HG03565 (cell line): ENCODE results near the gene ZNF512B.
"Not testable (repeated sequence)": the region's sequence is repeated elsewhere in the genome, so short reads cannot be mapped to it uniquely, and the experiment has no call there.

Experiments used
- ATAC-seq: cut with Tn5 transposase; IDR thresholded peaks from one replicate; pipeline ENCODE4 v1.9.1; 2021; ENCODE audit warnings: mild to moderate bottlenecking, moderate library complexity; ENCODE audit not compliant: unreplicated experiment

The ZNF512B gene

DNA sequence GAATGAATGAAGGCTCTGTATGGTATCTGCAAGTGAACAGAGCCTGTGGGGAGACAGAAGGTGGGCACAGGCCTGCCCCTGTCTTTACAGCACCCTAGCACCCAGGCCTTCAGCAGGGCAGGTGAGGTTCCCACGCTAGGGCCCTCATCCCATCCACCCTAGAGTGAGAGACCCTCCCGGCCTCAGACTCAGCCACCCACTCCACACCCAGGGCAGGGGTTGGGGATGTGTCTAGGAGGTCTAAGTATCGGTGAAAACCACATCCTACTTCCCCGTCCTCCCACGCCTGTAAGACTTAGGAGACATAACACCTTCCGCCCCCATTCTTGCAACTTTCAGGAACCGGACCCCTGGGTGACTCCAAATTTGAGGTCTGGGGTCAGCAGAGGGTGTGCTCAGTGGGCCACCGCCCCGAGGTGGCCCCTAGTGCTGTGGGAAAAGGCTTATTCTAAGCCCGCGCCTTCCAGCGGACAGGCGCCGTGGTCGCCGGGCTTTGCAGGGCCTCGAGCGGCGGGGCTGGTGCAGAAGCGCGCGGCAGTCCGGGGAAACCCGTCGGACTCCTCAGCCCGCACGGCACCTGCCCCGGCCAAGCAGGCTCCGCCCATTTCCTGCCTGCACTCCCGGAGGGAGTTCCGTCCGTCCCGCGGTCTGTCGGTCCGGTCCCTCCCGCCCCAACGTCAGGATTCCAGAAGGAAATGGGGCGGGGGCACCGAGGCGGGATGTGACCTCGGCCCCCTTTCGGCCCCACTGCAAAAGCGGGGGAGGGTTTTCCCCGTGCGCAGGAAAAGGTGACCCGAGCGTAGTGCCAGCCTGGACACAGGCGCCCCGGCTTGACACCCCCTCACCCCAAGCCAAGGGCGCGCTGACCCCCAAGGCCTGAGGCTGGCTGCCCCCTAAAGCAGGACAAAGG, 8.8 kb upstream of the ZNF512B start:
- no peak for ATAC-seq

DNA sequence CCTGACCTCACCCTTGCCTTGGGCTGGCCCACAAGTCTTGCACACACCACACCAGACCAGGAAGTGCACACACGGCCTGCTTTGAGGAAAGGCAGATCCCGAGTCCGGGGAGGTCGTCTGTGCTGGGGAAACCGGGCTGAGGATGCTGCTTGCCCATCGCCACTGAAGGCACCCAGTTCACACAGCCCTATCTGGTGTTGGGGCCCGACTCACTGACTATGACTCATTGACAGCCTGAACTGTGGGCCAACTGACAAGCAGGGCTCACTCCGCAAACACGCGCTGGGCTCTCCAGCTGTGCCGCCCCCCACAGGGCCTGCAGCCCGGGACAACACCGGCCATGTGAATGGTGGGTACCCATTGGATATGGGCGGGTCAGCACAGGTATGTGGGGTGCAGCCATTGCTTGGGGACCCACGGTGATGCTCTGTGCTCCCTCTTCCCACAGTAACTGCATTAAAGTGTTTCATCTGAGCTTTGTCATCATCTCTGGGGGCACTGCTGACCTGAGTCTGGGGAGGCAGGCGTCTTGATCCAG, 8.1 kb upstream of the ZNF512B start:
- ATAC-seq: no peak

DNA sequence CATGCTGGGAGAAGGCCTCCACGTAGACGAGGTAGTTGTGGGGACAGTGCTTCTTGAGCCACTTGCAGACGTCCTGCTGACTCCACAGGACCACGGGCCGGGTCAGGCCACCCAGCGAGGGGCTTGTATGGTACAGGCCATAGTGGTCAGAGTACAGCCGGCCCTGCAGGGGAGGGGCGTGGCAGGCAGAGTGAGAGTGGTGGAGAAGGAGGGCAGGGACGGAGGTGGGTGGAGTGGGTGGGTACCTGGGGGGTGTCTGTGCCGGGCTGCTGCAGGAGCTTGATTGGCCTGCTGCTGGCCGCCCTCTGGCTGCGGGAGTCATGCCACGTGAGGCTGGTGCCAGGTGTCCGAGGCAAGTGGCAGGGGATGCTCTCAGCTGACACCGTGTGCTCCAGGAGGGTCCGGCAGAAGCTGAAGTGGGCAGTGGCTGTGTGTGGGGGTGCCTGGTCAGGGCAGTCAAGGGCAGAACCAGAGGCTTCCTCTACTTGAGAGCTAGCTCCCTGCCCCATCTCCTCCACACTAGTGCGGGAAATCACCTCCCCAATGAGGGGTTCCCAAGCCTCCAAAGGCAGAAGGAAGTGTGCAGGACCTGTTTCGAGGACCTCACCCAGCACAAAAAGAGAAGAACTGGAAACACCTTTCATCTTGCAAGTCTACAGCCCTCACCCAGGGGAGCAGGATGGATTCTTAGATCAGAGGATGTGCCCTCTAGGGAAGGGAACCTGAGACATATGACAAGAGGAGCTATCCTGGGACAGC, 7.4 kb upstream of the ZNF512B start:
- no peak for ATAC-seq

DNA sequence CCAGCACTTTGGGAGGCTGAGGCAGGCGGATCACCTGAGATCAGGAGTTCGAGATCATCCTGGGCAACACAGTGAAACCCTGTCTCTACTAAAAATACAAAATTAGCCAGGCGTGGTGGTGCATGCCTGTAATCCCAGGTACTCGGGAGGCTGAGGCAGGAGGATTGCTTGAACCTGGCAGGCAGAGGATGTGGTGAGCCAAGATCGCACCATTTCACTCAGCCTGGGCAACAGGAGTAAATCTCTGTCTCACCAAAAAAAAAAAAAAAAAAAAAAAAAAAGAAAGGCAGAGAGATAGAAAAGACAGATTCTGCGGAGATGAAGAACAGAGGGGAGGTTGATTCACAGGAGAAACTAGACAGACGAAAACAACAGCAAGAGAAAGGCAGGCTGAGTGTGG, 6.8 kb upstream of the ZNF512B start:
- not testable (repeated sequence) for ATAC-seq

DNA sequence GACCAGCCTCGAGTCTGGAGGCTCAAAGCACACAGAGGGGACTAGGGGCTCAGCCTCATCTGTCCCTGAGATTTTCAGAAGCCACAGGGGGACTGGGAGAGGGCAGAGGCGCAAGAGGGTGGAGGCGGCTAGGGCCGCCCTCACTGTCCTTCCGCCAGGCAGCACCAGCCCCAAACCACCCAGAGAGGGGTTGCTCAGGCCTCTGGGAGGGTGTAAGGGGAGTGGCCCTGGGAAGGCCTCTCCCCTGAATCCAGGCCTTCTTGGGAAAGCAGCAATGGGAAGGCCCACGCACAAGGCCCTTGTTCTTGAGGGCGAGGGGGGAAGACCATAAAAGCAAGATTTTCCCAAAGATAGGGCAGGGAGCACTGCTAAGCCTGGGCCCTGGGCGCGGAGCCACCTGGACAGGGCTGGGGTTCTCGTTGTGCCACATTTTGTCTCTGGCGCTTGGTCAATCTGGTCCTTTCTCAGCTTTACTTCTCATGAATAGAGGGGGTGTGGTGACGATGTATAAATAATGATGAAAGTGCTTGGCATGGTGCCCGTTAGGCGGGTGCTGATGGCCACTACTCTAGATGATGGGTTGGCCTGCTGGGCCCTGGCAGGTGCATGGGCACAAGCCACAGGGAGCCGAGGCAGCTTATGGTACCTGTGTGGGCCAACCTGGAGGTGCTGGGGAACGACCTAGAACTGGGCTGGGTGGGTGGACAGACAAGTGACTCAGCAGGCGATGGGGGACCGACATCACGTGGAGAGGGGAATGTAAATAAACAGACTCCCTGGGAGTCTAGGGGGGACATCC, 4.9 kb upstream of the ZNF512B start:
- no peak for ATAC-seq

DNA sequence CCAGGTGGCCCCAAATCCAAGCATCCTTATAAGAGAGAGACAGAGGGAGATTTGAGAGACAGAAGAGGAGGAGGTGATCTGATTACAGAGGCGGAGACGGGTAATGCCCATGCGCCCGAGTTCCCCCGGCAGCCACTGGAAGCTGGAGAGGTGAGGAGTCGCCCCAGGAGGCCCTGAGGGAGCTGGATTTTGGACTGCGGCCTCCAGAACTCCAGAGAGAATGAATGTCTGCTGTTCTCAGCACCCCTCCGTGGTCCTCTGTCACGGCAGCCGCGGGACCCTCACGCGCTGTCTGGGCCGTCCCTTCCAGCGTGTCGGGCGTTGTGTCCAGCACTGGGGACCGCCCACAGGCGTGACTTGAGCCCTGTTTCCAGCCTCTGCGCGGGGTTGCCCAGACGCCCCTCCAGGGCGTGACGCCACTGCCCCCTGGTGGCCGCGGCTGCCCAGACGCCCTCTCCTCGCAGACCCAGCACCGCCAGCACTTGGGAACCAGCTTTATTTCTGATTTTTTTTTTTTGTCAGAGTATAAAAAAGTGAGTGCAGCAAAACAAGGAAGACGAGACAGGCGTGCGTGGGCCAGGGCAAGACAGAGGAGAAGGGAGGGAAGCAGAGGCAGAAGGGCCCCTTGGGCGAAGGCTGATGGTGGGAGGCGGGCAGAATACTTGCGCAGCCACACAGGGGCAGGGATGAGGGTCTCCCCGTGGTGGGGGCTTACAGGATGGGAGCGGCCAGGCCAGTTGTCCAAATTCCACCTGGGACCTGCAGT, 4.1 kb upstream of the ZNF512B start:
- no peak for ATAC-seq

DNA sequence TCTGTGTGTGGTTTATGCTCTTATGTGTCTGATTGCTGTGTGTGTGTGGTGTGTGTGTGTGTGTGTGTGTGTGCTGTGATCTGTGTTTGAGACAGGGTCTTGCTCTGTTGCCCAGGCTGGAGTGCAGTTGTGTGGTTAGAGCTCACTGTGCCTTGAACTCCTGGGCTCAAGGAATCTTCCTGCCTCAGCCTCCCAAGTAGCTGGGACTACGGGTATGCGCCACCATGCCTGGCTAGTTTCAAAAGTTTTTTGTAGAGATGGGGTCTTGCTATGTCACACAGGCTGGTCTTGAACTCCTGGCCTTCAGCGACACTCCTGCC, 3.4 kb upstream of the ZNF512B start:
- no peak for ATAC-seq

DNA sequence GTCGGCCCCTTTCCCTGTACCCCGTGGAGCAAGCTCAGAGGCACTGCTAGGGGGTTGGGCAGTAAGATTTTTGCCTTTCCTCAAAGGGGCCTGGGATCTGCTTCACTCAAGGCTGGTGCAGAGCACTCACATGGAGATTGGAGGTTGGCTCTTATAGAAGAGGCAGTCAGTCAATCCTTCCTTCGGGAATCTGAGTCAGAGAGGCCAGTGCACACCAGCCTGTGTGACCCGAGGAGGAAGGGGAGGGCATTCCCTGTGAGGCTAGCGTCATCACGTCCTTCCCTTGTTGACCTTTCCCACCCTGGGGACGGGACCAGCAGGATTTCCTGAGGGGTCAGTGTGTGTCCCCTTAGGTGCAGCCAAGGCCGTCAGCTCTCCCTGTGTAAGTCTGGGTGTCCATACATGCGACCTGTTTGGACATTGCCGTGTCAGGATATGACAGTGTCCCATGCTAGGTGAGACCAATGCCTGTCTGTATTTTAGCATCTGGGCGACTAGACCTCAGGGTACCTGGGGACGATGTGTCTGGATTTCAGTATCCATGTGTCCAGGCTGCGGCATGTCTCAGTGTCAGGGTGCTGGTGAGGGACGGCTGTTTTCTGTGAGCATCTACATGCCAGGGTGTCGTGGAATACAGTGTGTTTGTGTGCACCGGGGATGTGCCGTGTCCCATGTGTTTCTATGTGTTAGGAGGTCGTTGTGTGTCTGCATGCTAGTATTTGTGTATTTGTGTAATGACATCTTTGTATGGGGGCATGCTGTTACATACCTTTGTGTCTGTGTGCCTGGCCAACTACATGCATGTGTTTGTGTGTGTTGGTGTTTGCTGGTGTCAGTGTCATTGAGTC, 2.8 kb upstream of the ZNF512B start:
- no peak for ATAC-seq

DNA sequence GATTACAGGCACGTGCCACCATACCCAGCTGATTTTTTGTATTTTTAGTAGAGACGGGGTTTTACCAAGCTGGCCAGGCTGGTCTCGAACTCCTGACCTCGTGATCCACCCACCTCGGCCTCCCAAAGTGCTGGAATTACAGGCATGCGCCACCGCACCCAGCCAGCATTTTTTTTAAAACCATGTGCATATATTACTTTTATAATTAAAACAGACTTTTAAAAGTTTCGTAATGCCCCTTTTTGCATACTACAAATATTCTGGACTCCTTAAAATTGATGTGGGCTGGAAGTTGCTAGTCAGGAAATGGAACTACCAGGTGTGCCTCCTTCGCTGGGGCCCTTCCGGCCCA, 2.2 kb upstream of the ZNF512B start:
- not testable (repeated sequence) for ATAC-seq

DNA sequence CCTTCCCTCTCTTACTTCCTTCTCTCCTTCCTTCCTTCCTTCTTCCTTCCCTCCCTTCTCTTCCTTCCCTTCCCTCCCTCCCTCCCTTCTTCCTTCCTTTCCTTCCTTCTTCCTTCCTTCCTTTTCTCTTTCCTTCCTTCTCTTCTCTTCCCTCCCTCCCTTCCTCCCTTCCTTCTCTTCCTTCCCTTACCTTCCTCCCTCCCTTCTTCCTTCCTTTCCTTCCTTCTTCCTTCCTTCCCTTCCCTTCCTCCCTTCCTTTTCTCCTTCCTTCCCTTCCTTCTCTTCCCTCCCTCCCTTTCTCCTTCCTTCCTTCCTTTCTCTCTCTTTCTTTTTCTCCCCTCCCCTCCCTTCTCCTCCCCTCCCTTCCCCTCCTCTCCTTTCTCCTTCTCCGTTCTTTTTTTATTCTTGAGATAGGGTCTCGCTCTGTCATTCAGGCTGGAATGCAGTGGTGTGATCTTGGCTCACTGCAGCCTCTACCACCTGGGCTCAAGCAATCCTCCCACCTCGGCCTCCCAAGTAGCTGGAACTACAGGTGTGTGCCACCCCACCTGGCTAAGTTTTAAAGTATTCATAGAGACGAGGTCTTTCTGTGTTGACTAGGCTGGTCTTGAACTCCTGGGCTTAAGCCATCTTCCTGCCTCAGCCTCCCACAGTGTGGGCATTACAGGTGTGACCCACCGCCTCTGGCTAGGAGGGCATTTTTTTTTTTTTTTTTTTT, 1.1 kb upstream of the ZNF512B start:
- no peak for ATAC-seq

DNA sequence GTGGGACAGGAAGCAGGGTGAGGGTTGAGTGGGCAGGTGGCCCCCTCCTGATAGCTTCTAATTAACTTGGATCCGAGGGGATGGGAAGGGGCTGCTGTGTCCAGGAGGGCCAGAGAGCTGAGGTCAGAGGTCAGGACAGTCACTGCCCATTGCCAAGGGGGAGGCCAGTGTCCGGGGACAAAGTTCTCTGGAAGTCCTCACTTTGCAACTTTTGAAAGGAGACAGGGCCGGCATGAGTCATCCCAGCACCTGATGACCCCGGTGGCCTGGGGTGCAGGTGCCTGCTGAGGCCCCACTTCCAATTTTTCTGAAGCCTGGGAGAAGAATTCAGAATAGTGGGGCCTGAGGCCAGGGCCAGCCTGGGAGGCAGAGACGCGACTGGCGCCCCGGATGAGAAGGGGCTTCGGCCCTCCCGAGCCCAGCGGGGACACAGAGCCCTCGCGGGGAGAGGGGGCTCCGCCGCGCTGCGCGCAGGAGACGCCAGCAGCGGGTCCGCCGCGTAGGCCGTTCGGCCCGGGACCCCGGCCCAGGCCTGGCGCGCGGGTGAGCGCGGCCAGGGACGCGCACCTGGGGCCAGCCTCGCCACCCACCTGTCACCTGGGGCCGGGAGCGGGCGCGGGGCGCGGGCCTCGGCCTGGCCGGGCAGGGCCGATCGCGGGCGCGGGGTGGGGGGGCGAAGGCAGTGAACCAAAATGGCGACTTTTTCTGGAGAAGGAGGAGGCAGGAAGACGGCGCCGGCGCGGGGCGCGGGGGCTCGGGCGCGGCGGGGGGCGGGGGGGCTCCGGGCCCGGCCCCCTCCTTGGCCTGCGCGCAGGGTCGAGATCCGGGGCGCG, 586 bp downstream of the ZNF512B start:
- ATAC-seq: no peak

DNA sequence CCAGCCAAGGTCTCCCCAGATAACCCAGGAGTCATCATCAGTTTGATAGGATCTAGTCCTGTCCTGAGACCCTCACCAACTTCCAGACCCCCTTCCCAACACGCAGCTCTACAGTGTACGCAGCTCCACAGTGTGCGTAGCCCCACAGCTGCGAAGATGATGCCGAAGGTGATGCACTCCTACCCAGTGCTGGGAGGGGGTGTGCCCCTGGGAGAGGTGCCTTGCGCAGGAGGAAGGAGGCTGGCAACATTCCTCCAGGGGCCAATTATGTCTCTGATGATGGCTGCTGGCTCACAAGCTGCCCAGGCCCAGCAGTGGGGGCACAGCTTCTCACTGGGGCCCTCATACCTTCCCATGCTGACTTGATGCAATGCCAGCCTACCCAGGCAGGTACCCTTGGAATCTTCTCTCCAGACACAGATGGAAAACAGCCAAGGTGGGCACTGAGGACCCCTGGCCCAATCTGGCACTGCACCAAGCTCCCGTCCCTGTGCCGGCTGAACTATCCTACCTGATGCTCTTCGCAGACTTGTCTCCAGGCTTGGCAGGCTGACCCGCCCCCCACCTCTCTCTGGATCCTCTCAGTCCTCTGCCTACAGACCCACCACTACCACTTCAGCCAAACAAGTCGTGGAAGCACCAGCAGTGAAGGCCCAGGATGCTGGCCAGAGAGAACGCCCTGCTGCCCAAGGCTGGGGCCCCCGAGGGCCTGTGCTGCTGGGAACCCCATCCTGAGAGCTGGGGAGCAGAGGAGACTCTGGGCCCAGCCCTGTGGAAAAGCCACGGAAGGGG, 1.4 kb downstream of the ZNF512B start:
- ATAC-seq: no peak

DNA sequence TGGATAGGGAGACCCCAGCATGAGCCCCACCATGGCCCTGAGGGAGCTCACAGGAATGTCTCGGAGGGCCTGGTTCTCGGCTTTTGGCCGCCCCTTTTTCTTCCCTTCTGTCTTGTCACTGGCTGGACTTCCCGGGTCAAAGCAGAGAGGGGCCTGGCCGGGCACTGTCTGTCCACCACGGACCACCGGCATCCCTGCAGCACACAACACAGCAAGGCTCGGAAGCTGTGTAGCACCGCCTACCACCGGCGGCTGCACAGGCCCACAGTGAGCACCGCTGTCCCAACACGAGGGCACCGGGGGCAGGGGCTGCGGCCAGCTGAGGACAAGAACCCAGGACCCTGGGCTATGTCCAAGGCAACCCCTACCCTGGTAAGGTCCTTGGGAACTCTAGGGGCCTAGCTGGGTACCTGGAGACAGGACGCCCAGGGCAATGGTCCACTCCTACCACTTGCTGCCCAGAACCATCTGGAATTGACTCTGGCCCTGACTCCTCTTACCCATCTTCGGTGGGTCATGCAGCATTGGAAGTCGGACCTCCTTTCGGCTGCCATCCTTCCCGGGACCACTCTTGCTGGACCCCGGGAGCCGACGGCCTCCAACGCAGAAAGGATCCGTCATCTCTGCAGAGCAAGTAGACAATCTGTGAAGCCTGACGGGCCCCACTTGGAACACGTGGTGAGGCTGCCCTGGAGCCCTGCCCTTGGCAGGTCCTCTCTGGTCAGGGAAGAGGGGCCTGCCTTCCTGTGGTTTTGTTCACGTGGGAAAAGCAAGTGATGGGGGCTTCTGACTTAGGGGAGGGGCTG, 2.2 kb downstream of the ZNF512B start:
- ATAC-seq: no peak

DNA sequence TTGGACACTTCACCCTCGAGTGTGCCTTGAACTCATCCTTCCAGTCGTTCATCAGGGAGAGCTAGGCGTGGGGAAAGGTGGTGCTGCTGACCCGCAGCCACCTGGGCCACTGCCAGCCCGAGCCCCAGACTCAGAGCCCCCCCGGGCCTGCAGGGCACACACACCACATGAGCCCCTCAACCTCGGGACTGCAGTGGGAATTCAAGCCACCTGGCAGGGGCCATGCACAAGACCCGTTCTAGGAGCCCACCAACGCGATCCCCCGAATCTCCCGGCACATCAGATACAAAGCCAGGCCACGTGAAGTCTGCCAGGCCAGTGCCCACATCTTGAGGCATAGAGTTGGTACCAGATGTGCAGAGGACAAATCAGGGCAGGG, 2.8 kb downstream of the ZNF512B start:
- no peak for ATAC-seq

DNA sequence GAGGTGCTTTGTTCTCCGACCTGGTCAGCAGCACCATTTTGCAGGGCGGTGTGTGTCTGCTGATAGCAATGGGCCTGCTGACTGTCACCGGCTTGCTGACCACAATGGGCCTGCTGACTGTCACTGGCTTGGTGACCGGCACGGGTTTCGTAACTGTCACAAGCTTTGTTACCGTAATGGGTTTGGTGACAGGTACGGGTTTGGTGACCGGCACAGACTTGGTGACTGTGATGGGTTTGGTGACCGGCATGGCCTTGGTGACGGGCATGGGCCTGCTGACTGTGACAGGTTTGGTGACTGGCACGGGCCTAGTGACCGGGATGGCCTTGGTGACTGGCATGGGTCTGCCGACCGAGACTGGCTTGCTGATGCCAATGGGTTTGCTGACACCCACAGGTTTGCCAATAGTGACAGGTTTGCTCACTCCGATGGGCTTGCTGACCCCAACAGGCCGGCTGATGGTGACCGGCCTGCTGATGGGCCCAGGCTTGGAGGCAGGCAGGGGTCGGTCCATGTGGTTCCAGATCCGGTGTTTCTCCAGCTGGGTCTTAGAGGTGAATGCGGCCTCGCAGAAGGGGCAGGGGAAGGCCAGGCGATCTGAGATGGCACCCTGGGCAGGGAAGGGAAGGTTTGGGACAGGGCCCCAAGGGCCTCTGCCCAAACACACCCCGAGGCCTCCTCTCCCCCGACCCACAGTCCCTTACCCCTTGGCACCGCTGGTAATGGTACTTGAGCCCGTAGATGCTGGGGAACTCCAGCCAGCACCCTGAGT, 3.4 kb downstream of the ZNF512B start:
- ATAC-seq: no peak

DNA sequence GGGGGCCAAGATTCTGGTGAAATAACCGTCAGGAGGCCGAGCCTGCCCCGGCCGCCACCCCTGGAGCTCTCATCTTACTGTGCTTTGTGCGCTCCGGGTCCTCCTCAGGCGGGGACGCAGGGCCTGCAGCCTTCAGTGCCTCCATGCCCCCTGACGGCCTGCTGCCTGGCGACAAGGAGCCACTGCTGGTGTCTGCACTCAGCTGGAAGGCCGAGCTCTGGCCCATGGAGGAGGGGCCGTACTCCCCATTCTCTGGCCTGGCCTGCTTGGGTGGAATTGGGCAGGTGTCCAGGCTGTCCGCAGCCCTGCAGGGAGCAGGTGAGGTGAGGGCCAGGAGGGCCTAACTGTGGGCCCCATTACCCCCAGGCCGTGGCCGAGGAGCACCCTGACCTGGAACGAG, 5.3 kb downstream of the ZNF512B start:
- ATAC-seq: no peak
